K562 (cell line): ENCODE results near the gene GNAT3. TPM values are rescaled to one million over a fixed set of nuclear protein-coding genes. Genes with fewer than 3 reads are reported as not detected.

Experiments
- ATAC-seq: fragments of 200-7000 bp; cut with Tn5 transposase; 3 replicates; pipeline ENCODE4 v1.9.1; 2020; ENCODE audit warnings: moderate library complexity
- BruUV-seq: library from RNA; stranded (reverse); fragments of 400-500 nt; replicated peaks from 2 replicates; lab custom pipeline; 2021; lab: Mats Ljungman, UMichigan
- CTCF ChIA-PET: fragments of 300-600 bp; formaldehyde crosslinking; extraction: SDS; loops from one replicate; lab custom pipeline; 2021; ENCODE audit warnings: low intra/inter-chr PET ratio; lab: Yijun Ruan, JAX
- POLR2A ChIA-PET: fragments of 300-600, 350-650 bp; sonication (Branson Sonifier 250); formaldehyde crosslinking; extraction: SDS; loops from one replicate; lab custom pipeline; 2021; ENCODE audit warnings: antibody characterized with exemption, inconsistent platforms; lab: Yijun Ruan, JAX
- DNase-seq, 4 experiments: peaks; one replicate each; pipeline versions ENCODE4 v3.0.0 to v3.0.0-alpha.2; 2011 to 2018; ENCODE audit warnings: low spot score in 3 of 4, mixed read lengths in 3 of 4; ENCODE audit errors: extremely low read depth in 1 of 4
- FAIRE-seq: peaks from 2 replicates; lab custom pipeline; 2011; peaks lifted over from hg19 to GRCh38; lab: Jason Lieb, UNC
- H2AFZ ChIP-seq: 2 replicates; pipeline ENCODE4 v1.6.0; 2011; ENCODE audit warnings: low read depth, low read length, control low read depth, inconsistent platforms
- H3K27ac ChIP-seq: fragments of 200-600 bp; 3 replicates; pipeline ENCODE4 v1.8.0; 2011; ENCODE audit warnings: low read depth, mild to moderate bottlenecking, control low read depth, inconsistent platforms, low read length, moderate library complexity, mixed read lengths; ENCODE audit errors: extremely low read depth
- H3K27me3 ChIP-seq, 2 experiments: fragments of 300-600 bp in 1 of 2; 2 replicates in 1 of 2; 3 replicates in 1 of 2; pipeline versions ENCODE4 v1.6.0 to v1.8.0; 2011; ENCODE audit warnings: inconsistent platforms in 2 of 2, low read length in 2 of 2, mild to moderate bottlenecking in 1 of 2, mixed read lengths in 1 of 2, moderate library complexity in 1 of 2; ENCODE audit not compliant: control insufficient read depth in 2 of 2, insufficient read depth in 2 of 2
- H3K36me3 ChIP-seq: fragments of 300-600 bp; 3 replicates; pipeline ENCODE4 v1.8.0; 2011; ENCODE audit warnings: mild to moderate bottlenecking, low read length, inconsistent platforms; ENCODE audit not compliant: control insufficient read depth, insufficient read depth
- H3K4me1 ChIP-seq, 2 experiments: fragments of 200-600 bp in 1 of 2; replicated peaks in 1 of 2; 2 replicates in 1 of 2; 3 replicates in 1 of 2; pipeline versions ENCODE4 v1.5.1 to v1.8.0; 2011; ENCODE audit warnings: inconsistent platforms in 2 of 2, low read length in 2 of 2, mild to moderate bottlenecking in 1 of 2, mixed read lengths in 1 of 2, moderate library complexity in 1 of 2; ENCODE audit not compliant: control insufficient read depth in 2 of 2, insufficient read depth in 2 of 2
- H3K4me2 ChIP-seq: 2 replicates; pipeline ENCODE4 v1.6.1; 2011; ENCODE audit warnings: low read length, control low read depth, inconsistent platforms, mixed read lengths; ENCODE audit not compliant: insufficient read depth
- H3K4me3 ChIP-seq: fragments of 200-600 bp; sonication (generic), shearing (Covaris generic); 2 replicates; pipeline ENCODE4 v1.5.1; 2016; ENCODE audit warnings: control low read depth, inconsistent platforms
- H3K79me2 ChIP-seq: fragments of 200-600 bp; 3 replicates; pipeline ENCODE4 v1.8.0; 2011; ENCODE audit warnings: low read length, inconsistent platforms; ENCODE audit not compliant: control insufficient read depth, insufficient read depth
- H3K9ac ChIP-seq, 2 experiments: 2 replicates each; pipeline versions ENCODE4 v1.6.0 to v1.6.1; 2011; ENCODE audit warnings: low read depth in 2 of 2, low read length in 2 of 2, control low read depth in 1 of 2, inconsistent platforms in 1 of 2, mild to moderate bottlenecking in 1 of 2, mixed read lengths in 1 of 2; ENCODE audit not compliant: insufficient read depth in 1 of 2
- H3K9me1 ChIP-seq: one replicate; pipeline ENCODE4 v1.6.0; 2011; ENCODE audit warnings: inconsistent platforms, mild to moderate bottlenecking, low read length, moderate library complexity; ENCODE audit not compliant: control insufficient read depth, insufficient read depth
- H3K9me3 ChIP-seq: replicated peaks from 2 replicates; pipeline ENCODE4 v1.5.1; 2011; ENCODE audit warnings: low read depth, low read length, inconsistent platforms; ENCODE audit not compliant: control insufficient read depth, insufficient read depth
- H4K20me1 ChIP-seq: replicated peaks from 2 replicates; pipeline ENCODE4 v1.6.1; 2011; ENCODE audit warnings: low read length, inconsistent platforms, mixed read lengths; ENCODE audit not compliant: control insufficient read depth, insufficient read depth
- CHD4 ChIP-seq: fragments of 200-600 bp; sonication (generic); IDR thresholded peaks from 3 replicates; pipeline ENCODE4 v1.6.1; 2012; ENCODE audit warnings: low read depth, mild to moderate bottlenecking, mixed read lengths, low read length, inconsistent platforms; ENCODE audit not compliant: insufficient read depth, insufficient replicate concordance, poor library complexity, severe bottlenecking
- CTCF ChIP-seq, 3 experiments: IDR thresholded peaks in 2 of 3; conservative IDR thresholded peaks in 1 of 3; 2 replicates each; pipeline ENCODE4 v1.5.1; 2011 to 2012; ENCODE audit warnings: low read length in 3 of 3, mild to moderate bottlenecking in 3 of 3, control low read depth in 2 of 3, improper control_type of control experiment in 1 of 3, inconsistent platforms in 1 of 3, low read depth in 1 of 3, mixed read lengths in 1 of 3, moderate library complexity in 1 of 3; ENCODE audit not compliant: insufficient read depth in 2 of 3
- IRF9 ChIP-seq: fragments of 450-650 bp; IDR thresholded peaks from 2 replicates; pipeline ENCODE4 v1.6.1; 2016; ENCODE audit warnings: missing biosample characterization, missing genetic modification characterization
- MEF2D ChIP-seq: conservative IDR thresholded peaks from 2 replicates; pipeline ENCODE4 v1.6.1; 2016; ENCODE audit warnings: low read depth, missing genetic modification characterization, missing compliant biosample characterization
- MNT ChIP-seq, 2 experiments: fragments of 450-650 bp; conservative IDR thresholded peaks; 2 replicates each; pipeline ENCODE4 v1.6.1; 2017; ENCODE audit warnings: mild to moderate bottlenecking in 2 of 2, moderate library complexity in 2 of 2
- MYNN ChIP-seq, 2 experiments: sonication (generic); formaldehyde crosslinking in 1 of 2; IDR thresholded peaks; 2 replicates each; pipeline versions ENCODE4 v1.5.0 to v1.6.1; 2016 to 2020; ENCODE audit warnings: antibody characterized with exemption in 1 of 2, missing genetic modification reagents in 1 of 2
- NELFE ChIP-seq: IDR thresholded peaks from 2 replicates; pipeline ENCODE4 v1.6.1; 2011; ENCODE audit warnings: mild to moderate bottlenecking; ENCODE audit not compliant: insufficient read depth, insufficient read length
- NFRKB ChIP-seq: fragments of 450-650 bp; IDR thresholded peaks from 2 replicates; pipeline ENCODE4 v1.6.1; 2016; ENCODE audit warnings: low read depth
- RB1 ChIP-seq: fragments of 450-650 bp; IDR thresholded peaks from 2 replicates; pipeline ENCODE4 v1.6.1; 2017; ENCODE audit warnings: low read depth, mild to moderate bottlenecking
- SIN3A ChIP-seq, 2 experiments: fragments of 150-350 bp in 1 of 2; IDR thresholded peaks; 2 replicates each; pipeline ENCODE4 v1.6.1; 2011 to 2016; ENCODE audit warnings: borderline replicate concordance in 2 of 2, low read depth in 2 of 2, low read length in 2 of 2, mild to moderate bottlenecking in 2 of 2, moderate library complexity in 2 of 2; ENCODE audit not compliant: control insufficient read depth in 1 of 2
- TAF15 ChIP-seq: fragments of 200-400 bp; formaldehyde crosslinking; IDR thresholded peaks from 2 replicates; pipeline ENCODE4 v1.6.1; 2017; ENCODE audit warnings: mild to moderate bottlenecking, low read depth, low read length, moderate library complexity
- XRCC4 ChIP-seq: IDR thresholded peaks from one replicate; pipeline ENCODE4 v1.6.1; 2011; ENCODE audit not compliant: insufficient read depth, insufficient read length; ENCODE audit errors: extremely low read depth
- WGBS: fragments of 100-300 bp; shearing (Covaris generic); methylation state at CpG from one replicate; pipeline ENCODE4 v1.1.6; 2016; ENCODE audit warnings: low coverage, mixed read lengths; ENCODE audit not compliant: insufficient coverage; ENCODE audit errors: missing lambda C conversion rate; 5-methylcytosine and 5-hydroxymethylcytosine counted together
- in situ Hi-C: fragments of 300-500 bp; cut with MboI; formaldehyde crosslinking; loops from 4 replicates; pipeline ENCODE4 v1.15.0; 2018; ENCODE audit warnings: inconsistent platforms, mixed read lengths
- intact Hi-C: fragments of 100-400 bp; cut with micrococcal nuclease; formaldehyde crosslinking; loops from 2 replicates; pipeline ENCODE4 v1.14.2; 2022
- polyA plus RNA-seq, 8 experiments: library from polyadenylated mRNA; depleted of rRNA in 4 of 8; stranded (reverse) in 5 of 8; unstranded in 3 of 8; fragments of >200 nt; fragmentation: Nextera tagmentation in 2 of 8; fragmentation: Illumina TruSeq in 1 of 8; extraction: Ambion mirVana in 2 of 8; extraction: Trizol in 1 of 8; gene quantifications; 2 replicates each; pipeline versions ENCODE4 v1.2.1 to v1.2.3, GENCODE V29; 2011 to 2014; ENCODE audit warnings: inconsistent platforms in 1 of 8, missing spikeins in 1 of 8
- total RNA-seq, 7 experiments: library from RNA; depleted of rRNA in 6 of 7; stranded (reverse); fragments of >200 nt in 6 of 7; fragmentation: Illumina TruSeq in 2 of 7; extraction: Trizol in 2 of 7; gene quantifications; 2 replicates each; pipeline versions ENCODE4 v1.2.1 to v1.2.3, GENCODE V29; 2011 to 2021; ENCODE audit warnings: low replicate concordance in 1 of 7
- TF ChIP-seq, protein P1 (sequence below): fragments of 450-650 bp; IDR thresholded peaks from 2 replicates; pipeline ENCODE4 v1.7.0; 2016; ENCODE audit warnings: borderline replicate concordance
- TF ChIP-seq, protein P2 (sequence below), 2 experiments: fragments of 450-650 bp in 1 of 2; sonication (generic) in 1 of 2; formaldehyde crosslinking; conservative IDR thresholded peaks; 2 replicates each; pipeline versions ENCODE4 v1.4.0 to v1.8.1; 2020 to 2022; ENCODE audit warnings: mild to moderate bottlenecking in 1 of 2, missing genetic modification reagents in 1 of 2

The GNAT3 gene
- total and polyA plus RNA-seq, 9 of the 15 experiments (the other 6 are each of a cell fraction or from before 2014, with no cell fraction given) = not detected

DNA sequence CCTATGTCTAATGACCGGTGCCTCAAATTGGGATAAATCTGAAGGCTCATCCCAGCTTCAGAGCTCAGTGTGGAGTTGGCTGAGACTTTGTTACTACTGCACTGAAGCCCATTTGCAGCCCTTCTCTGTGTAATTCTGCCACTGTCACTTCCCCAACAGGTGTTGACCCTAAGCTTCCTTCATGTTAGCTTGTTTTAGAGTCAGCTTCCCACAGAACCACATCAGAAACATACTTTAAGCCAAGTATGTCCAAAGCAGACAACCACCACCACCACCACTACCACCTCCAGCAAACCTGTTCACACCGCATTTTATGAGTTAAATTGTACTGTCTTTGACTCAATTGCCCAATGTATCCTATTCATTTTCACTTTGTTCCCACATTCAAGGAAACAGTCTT lies 25.2 kb upstream of the GNAT3 start:
- POLR2A ChIA-PET = no interaction called here
- CTCF ChIA-PET = no interaction called here
- intact Hi-C loops = no loop called here
- in situ Hi-C loops = no loop called here
- H3K4me1 ChIP-seq = no peaks in the 10 kb centered on the region
- no peaks in the 10 kb centered on the region for H3K9me3 ChIP-seq
- no peak for ATAC-seq
- no peak overlapping the region for H3K9ac ChIP-seq
- H3K79me2 ChIP-seq = no peaks in the 10 kb centered on the region
- no peak overlapping the region for H3K27ac ChIP-seq
- no peak overlapping the region for H3K4me2 ChIP-seq
- H4K20me1 ChIP-seq = no peaks in the 10 kb centered on the region
- no peaks in the 10 kb centered on the region for H3K9me1 ChIP-seq
- no peak for FAIRE-seq
- H3K36me3 ChIP-seq = no peaks in the 10 kb centered on the region
- BruUV-seq = no TSS peak
- no peak for DNase-seq
- H3K27me3 ChIP-seq = no peaks in the 10 kb centered on the region
- no peak overlapping the region for H3K4me3 ChIP-seq
- H2AFZ ChIP-seq = no peak overlapping the region
- WGBS = 9% methylated on average over 2 of the region's 2 CpGs
- TF ChIP-seq CHD4 = no peak
- TF ChIP-seq, protein P1, sequence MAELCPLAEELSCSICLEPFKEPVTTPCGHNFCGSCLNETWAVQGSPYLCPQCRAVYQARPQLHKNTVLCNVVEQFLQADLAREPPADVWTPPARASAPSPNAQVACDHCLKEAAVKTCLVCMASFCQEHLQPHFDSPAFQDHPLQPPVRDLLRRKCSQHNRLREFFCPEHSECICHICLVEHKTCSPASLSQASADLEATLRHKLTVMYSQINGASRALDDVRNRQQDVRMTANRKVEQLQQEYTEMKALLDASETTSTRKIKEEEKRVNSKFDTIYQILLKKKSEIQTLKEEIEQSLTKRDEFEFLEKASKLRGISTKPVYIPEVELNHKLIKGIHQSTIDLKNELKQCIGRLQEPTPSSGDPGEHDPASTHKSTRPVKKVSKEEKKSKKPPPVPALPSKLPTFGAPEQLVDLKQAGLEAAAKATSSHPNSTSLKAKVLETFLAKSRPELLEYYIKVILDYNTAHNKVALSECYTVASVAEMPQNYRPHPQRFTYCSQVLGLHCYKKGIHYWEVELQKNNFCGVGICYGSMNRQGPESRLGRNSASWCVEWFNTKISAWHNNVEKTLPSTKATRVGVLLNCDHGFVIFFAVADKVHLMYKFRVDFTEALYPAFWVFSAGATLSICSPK = no peak
- TF ChIP-seq NFRKB = no peak
- TF ChIP-seq MYNN (IDR thresholded peaks at IDR 0.05) = no peak
- no peak for TF ChIP-seq MYNN (CRISPR knock-in tag; IDR thresholded peaks at IDR 0.05)
- TF ChIP-seq MNT (conservative IDR thresholded peaks at IDR 0.05) = no peak
- TF ChIP-seq TAF15 = no peak
- TF ChIP-seq MEF2D = no peak
- TF ChIP-seq RB1 = no peak
- no peak for TF ChIP-seq XRCC4
- TF ChIP-seq, protein P2, sequence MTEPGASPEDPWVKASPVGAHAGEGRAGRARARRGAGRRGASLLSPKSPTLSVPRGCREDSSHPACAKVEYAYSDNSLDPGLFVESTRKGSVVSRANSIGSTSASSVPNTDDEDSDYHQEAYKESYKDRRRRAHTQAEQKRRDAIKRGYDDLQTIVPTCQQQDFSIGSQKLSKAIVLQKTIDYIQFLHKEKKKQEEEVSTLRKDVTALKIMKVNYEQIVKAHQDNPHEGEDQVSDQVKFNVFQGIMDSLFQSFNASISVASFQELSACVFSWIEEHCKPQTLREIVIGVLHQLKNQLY (CRISPR knock-in tag; conservative IDR thresholded peaks at IDR 0.05) = no peak
- TF ChIP-seq CTCF (IDR thresholded peaks at IDR 0.05 in 2 of 3, conservative IDR thresholded peaks at IDR 0.05 in 1 of 3; ENCODE audit: insufficient read depth in 2 of 3, low read depth in 1 of 3, low read length in 3 of 3) = no peak
- TF ChIP-seq IRF9 (tag) = no peak
- TF ChIP-seq SIN3A (IDR thresholded peaks at IDR 0.05; ENCODE audit: borderline replicate concordance in 2 of 2, control insufficient read depth in 1 of 2, low read depth in 2 of 2, low read length in 2 of 2) = no peak
- TF ChIP-seq NELFE = no peak
